Thymus (tissue), 11 donors: Measurements from ENCODE around the gene CDH15. TPM values are rescaled to one million over a fixed set of nuclear protein-coding genes. Genes with fewer than 3 reads are reported as not detected.

Experiments
- DNase-seq, 9 donors: peaks; one replicate each; pipeline ENCODE4 v3.0.0-alpha.2; 2013; ENCODE audit warnings: low spot score in 9 of 9, low read depth in 6 of 9, missing footprints in 1 of 9
- H3K27ac ChIP-seq, 2 donors: one replicate each; pipeline ENCODE4 v1.5.1; 2013; ENCODE audit warnings: control low read depth in 1 of 2, low read depth in 1 of 2, low read length in 1 of 2, mild to moderate bottlenecking in 1 of 2, moderate library complexity in 1 of 2
- H3K27me3 ChIP-seq, 2 donors: one replicate each; pipeline ENCODE4 v1.5.1; 2013; ENCODE audit warnings: low read length in 1 of 2; ENCODE audit not compliant: control insufficient read depth in 2 of 2, insufficient read depth in 1 of 2
- H3K36me3 ChIP-seq, 2 donors: one replicate each; pipeline ENCODE4 v1.5.1; 2013; ENCODE audit warnings: low read length in 1 of 2, mild to moderate bottlenecking in 1 of 2, moderate library complexity in 1 of 2; ENCODE audit not compliant: control insufficient read depth in 2 of 2, insufficient read depth in 2 of 2
- H3K4me1 ChIP-seq, 2 donors: one replicate each; pipeline ENCODE4 v1.5.1; 2013; ENCODE audit warnings: low read length in 2 of 2; ENCODE audit not compliant: control insufficient read depth in 2 of 2, insufficient read depth in 2 of 2
- H3K4me3 ChIP-seq, 2 donors: one replicate each; pipeline ENCODE4 v1.5.1; 2013; ENCODE audit warnings: low read length in 2 of 2, control low read depth in 1 of 2, mild to moderate bottlenecking in 1 of 2
- H3K9me3 ChIP-seq, 2 donors: one replicate each; pipeline ENCODE4 v1.5.1; 2013; ENCODE audit warnings: low read length in 1 of 2, mild to moderate bottlenecking in 1 of 2; ENCODE audit not compliant: control insufficient read depth in 2 of 2, insufficient read depth in 1 of 2
- WGBS: extraction: QIAGEN DNeasy Blood & Tissue Kit; methylation state at CpG from one replicate; pipeline ENCODE4 v1.1.7; 2013; 5-methylcytosine and 5-hydroxymethylcytosine counted together
- polyA plus RNA-seq: library from polyadenylated mRNA; stranded (reverse); fragments of 200-250 nt; gene quantifications from one replicate; pipeline ENCODE4 v1.2.3, GENCODE V29; 2013
- total RNA-seq: library from RNA; stranded (reverse); fragments of 120-200 nt; gene quantifications from one replicate; pipeline ENCODE4 v1.2.4, GENCODE V29; 2013
- donor health status: healthy.

The CDH15 gene
- total and polyA plus RNA-seq, 2 donors = 0.19 to 0.23 TPM

DNA sequence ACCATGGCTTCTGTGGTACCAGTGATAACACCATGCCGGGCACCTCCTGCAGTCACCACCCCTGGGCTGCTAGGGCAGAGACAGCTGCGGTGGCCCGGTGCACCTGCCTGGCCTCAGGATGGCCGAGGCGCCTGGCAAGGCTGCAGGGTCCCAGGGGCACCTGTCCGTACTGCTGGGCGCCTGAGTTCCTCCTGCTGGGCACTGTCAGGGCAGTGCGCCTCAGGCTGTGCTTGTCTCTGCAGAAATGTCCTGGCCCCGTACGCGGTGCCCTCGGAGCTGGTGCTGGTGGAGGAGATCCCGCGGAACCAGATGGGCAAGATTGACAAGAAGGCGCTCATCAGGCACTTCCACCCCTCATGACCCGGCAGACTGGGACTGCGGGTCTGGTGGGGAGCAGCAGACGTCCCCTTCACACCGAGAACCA lies 17.7 kb upstream of the CDH15 start:
- Histone ChIP-seq H3K27me3 (no peaks in the 10 kb centered on the region), H3K36me3 (peaks cover 41% of the 10 kb centered on the region in 2 donors), H3K4me1 (peaks cover 12 to 42% of the 10 kb centered on the region in 2 donors), H3K27ac (peak overlapping the region in 1 of 2 donors; percentile 56), H3K9me3 (peaks cover 5 to 37% of the 10 kb centered on the region in 2 donors), H3K4me3 (no peak overlapping the region)
- DNase-seq = peak in 1 of 9 donors; percentile 17
- WGBS = 94% methylated on average over 19 of the region's 19 CpGs

DNA sequence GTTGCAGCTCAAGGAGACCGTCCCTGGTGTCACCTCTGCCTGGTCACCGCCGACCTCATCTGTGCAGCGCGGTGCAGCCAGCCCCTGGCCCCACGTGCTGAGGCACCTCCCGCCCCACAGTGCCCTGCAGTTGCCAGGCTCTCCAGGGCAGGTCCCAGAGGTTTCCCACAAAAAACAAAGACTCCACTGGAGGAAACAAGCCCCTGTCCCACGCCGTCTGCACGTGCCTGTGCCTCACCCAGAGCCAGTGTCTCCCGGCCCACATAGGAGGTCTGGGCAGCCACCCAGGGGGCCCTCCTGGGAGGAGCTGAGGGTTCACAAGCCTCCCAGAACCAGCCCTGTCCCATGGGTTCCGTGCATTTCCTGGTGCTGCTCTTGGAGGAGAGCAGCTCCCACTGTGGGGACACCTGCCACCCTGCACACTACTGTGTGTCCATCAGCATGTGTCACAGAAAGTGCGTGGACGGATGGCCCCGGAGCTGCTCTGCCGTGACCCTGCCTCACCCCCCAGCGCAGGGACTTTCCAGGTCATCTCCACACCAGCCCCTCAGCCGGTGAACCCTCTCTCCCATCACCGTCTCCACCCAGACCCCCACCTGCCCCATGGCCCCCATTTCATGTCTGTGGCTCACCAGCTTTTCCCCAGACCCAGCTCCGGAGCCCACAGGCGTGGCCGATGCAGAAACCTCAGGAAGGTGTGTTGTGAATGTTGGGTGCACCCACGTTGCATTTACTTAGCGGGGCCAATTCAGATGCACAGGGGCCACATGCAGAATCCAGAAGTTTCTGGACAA lies 17.0 kb upstream of the CDH15 start:
- Histone ChIP-seq H3K27me3 (peaks cover 0 to 3% of the 10 kb centered on the region in 2 donors), H3K4me1 (peaks cover 12 to 45% of the 10 kb centered on the region in 2 donors), H3K36me3 (peaks cover 33 to 34% of the 10 kb centered on the region in 2 donors), H3K4me3 (no peak overlapping the region), H3K9me3 (peaks cover 1 to 37% of the 10 kb centered on the region in 2 donors), H3K27ac (peak overlapping the region in 1 of 2 donors; percentile 30)
- DNase-seq = peak in 1 of 9 donors; percentile 22
- 87% methylated on average over 24 of the region's 24 CpGs for WGBS

DNA sequence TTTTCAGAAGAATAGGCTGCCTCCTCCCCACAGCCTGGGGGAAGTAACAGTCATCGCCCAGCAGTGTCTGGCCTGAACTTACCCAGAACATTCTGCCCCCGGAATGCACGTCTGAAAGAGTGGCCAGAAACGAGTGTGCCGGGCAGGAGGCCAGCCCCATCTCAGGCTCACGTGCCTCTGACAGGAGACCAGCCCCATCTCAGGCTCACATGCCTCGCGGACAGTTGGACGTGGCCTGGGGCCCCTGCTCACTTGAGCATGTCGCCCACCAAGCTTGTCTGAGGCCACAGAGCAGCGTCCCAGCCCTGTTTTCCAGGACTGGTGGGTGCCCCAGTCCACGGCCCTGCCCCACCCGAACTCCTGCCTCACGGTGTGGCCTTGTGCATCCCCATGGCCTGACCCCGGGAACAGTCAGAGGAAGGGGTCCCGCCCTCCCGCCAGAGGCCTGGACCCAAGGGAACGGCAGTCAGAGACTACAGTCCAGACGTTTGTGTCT lies 16.3 kb upstream of the CDH15 start:
- Histone ChIP-seq H3K27ac (peak overlapping the region in 1 of 2 donors; percentile 30), H3K27me3 (peaks cover 0 to 5% of the 10 kb centered on the region in 2 donors), H3K4me3 (no peak overlapping the region), H3K36me3 (peaks cover 27% of the 10 kb centered on the region in 2 donors), H3K4me1 (peaks cover 12 to 45% of the 10 kb centered on the region in 2 donors), H3K9me3 (peaks cover 0 to 34% of the 10 kb centered on the region in 2 donors)
- peak in 1 of 9 donors; percentile 20 for DNase-seq
- 84% methylated on average over 19 of the region's 19 CpGs for WGBS

DNA sequence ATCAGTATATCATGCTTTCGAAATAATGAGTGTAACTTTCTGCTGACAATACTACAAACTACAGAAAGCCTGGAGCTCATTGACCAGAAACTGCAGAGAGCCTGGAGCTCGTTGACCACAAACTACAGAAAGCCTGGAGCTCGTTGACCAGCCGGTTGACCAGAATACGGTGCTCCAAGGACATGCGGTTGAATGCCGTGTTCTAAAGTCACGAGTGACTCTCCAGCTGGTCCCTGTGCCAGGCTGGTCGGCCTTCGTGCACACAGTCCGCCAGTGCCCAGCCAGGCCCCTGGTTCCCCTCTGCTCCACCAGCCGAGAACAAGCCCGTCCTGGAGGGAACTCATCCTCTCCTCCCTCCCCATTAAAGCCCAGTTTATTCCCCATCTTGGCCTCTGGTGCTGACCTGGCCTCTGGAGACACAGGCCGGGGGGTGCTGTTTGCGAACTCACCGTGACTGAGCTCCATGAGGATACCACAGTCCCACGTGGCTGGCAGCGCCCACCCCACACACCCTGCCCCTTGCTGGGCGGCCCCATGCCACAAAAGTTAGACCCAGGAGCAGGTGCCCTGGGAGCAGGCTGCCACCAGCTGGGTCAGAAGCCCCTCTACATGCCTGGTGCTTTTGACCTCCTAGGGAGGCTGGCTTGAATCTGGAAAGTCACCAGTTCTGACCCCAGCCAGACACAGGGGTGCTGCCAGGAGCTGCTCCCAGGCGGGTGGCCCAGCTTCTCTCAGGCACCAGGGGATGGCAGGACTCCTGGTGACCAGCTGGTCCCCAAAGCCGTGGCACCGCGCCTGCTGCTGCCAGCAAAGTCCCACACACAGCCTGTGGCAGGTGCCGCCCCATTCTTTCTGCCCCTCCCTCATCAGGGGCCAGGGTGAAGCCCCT lies 15.5 kb upstream of the CDH15 start:
- Histone ChIP-seq H3K27ac (peak overlapping the region in 1 of 2 donors; percentile 3), H3K4me1 (peaks cover 12 to 45% of the 10 kb centered on the region in 2 donors), H3K9me3 (peaks cover 0 to 30% of the 10 kb centered on the region in 2 donors), H3K4me3 (no peak overlapping the region), H3K36me3 (peaks cover 18% of the 10 kb centered on the region in 2 donors), H3K27me3 (peaks cover 0 to 5% of the 10 kb centered on the region in 2 donors)
- peak in 1 of 9 donors; percentile 42 for DNase-seq
- 73% methylated on average over 24 of the region's 24 CpGs for WGBS

DNA sequence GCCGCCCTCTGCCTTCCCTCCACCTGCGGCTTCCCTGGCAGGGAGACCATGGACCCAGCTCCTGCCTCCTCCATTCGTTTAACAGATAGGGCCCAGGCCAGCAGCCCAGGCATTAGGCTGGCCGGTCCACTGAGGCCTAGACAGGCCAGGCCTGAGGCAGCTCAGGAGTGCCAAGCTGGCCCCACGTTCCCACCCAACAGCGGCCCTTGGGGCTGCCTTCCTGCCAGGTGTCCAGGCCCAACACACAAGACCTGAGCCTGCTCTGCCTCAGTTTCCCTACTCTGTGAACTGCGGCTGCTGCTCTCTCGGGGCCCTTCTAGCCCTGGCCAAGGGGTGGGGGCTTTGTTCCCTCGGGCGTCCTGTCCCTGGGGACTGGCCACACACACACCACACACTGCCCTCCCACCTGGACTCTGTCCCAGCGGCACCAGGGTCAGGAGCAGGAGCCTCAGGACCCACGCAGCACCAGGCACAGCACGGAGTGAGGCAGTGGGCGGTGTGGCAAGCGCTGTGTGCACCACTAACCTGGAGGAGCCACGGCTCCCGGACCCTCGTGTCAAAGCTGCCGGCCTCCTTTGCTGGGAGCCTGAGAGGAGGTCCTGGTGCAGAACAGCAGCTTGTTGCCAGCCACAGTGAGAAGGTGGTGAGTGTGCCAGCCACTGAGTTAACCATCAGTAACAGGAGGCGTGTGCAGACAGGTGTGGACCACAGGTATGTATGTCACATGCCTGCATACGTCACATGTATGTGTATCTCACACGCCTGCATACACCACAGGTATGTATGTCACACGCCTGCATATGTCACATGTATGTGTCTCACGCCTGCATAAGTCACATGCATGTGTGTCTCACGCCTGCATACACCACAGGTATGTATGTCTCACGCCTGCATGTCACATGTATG lies 14.6 kb upstream of the CDH15 start:
- H3K27ac ChIP-seq = no peak overlapping the region
- WGBS = 83% methylated on average over 26 of the region's 26 CpGs

DNA sequence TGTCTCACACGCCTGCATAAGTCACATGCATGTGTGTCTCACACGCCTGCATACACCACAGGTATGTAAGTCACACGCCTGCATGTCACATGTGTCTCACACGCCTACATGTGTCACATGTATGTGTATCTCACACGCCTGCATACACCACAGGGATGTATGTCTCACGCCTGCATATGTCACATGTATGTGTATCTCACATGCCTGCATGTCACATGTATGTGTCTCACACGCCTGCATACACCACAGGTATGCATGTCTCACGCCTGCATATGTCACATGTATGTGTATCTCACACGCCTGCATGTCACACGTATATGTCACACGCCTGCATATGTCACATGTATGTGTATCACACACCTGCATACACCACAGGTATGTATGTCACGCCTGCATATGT lies 13.8 kb upstream of the CDH15 start:
- WGBS = 99% methylated on average over 12 of the region's 12 CpGs

More for the DNA sequence above, 14.6 kb upstream of the CDH15 start:
- no peak overlapping the region for H3K4me3 ChIP-seq
- DNase-seq = no peak
- H3K9me3 ChIP-seq = peaks cover 0 to 32% of the 10 kb centered on the region in 2 donors
- peaks cover 0 to 5% of the 10 kb centered on the region in 2 donors for H3K27me3 ChIP-seq
- H3K36me3 ChIP-seq = peaks cover 10 to 12% of the 10 kb centered on the region in 2 donors
- peaks cover 15 to 52% of the 10 kb centered on the region in 2 donors for H3K4me1 ChIP-seq

DNA sequence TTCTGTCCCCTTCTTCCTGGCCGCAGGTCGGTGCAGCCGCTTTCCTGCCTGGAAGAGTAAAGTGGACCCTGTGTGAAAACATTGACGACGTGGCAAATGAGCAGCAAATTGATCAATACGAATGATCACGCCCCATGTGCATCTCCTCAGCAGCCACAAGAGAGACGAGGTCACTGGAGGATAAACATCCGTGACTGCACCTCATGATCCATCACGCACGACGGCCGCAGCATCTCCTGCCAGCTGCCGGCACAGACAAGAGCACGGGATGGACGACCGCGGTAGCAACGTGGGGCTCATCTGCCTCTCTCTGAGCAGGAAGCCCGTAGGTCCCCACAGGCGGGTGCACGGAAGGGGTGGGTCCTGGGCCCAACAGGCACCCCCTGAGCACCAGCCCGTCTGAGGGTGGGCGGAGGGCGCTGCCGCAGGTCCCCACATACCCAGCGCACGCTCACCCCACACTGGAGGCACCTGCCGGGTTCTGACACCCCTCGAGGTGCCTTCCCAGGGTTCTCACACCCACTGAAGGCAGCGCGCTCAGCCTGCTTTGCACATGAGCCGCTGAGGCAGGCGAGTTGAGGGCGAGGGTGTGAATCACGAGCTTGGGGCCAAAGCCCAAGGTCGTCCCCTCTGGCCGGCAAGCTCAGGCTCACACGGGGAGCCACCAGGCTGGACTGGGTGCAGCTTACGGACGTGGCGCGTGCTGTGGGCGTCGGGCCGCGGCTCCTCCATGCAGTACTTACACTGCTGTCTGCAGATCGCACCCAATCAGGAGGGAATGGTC lies 12.3 kb upstream of the CDH15 start:
- peaks cover 0 to 2% of the 10 kb centered on the region in 2 donors for H3K36me3 ChIP-seq
- DNase-seq = no peak
- H3K27me3 ChIP-seq = peaks cover 0 to 5% of the 10 kb centered on the region in 2 donors
- H3K27ac ChIP-seq = no peak overlapping the region
- peaks cover 0 to 16% of the 10 kb centered on the region in 2 donors for H3K9me3 ChIP-seq
- H3K4me3 ChIP-seq = no peak overlapping the region
- 93% methylated on average over 48 of the region's 48 CpGs for WGBS
- H3K4me1 ChIP-seq = peaks cover 24 to 63% of the 10 kb centered on the region in 2 donors

More for the DNA sequence above, 13.8 kb upstream of the CDH15 start:
- Histone ChIP-seq H3K4me1 (peaks cover 23 to 58% of the 10 kb centered on the region in 2 donors), H3K9me3 (peaks cover 0 to 30% of the 10 kb centered on the region in 2 donors), H3K4me3 (no peak overlapping the region), H3K27me3 (peaks cover 0 to 5% of the 10 kb centered on the region in 2 donors), H3K27ac (no peak overlapping the region), H3K36me3 (peaks cover 6% of the 10 kb centered on the region in 2 donors)
- DNase-seq = no peak
